ENCODE measurements around the gene ATP6V1G1. TPM values are rescaled to one million over a fixed set of nuclear protein-coding genes. Genes with fewer than 3 reads are reported as not detected.

The ATP6V1G1 gene
- total RNA-seq, 2 experiments from 2014 or later, result 144 to 148 TPM

DNA sequence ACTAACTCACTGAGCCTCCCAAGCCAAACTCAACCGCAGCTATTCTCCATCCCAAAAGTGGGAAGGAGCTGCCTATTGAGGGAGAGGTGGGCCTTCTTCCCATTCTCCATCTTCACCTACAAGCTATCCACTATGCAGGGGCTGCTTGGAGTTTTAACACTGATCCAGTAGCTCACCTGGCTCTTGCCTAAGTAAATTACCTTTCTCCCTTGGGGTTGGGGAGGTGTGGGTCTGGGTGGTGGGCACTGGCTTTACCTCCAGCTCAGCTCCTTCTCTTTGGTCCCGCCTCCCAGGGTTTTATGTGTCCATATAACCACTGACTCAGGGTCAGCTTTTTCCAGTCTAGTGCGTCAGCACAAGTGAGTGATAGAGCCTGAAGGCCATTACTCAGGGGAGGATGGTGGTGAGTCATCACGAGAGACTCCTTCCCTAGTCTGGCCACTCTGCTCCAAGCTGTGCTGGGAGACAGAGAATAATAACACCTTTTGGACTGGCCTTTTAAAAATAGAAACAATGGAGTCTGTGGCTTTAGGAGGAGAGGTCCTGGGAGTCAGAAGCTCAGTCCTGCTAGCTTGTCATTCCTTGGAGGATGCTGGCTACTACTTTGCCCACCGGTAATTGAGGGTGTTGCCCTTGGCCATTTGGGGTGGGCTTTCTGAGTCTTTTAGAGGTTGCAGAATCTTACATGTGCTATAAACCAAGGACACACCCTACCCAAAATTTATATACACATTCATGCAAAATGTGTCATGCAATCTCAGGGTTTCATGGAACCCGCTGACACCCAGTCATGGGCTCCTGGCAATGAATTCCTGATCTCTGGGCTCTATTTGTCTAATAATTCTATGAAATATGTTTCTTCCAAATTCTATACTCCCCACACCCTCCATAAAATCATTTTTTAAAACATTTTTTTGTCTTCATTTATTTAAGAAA, 35.6 kb upstream of the ATP6V1G1 start:
- H3K4me3 Mint-ChIP-seq, result no peak overlapping the region
- ChIA-PET POLR2A (no interaction called here), CTCF (no interaction called here)
- no peak overlapping the region for H3K27ac Mint-ChIP-seq
- Histone ChIP-seq H3K4me3 (ENCODE audit: low read length) (no peak overlapping the region), H3K27me3 (ENCODE audit: control insufficient read depth in 1 of 2, insufficient read depth in 2 of 2, low read length in 2 of 2) (no peaks in the 10 kb centered on the region), H3K27ac (ENCODE audit: low read depth in 1 of 2, low read length in 2 of 2) (no peak overlapping the region), H3K9me3 (ENCODE audit: control insufficient read depth in 1 of 2, insufficient read depth in 1 of 2, low read length in 2 of 2) (peaks cover 0 to 7% of the 10 kb centered on the region in 2 experiments), H3K4me1 (ENCODE audit: insufficient read depth, low read length) (no peaks in the 10 kb centered on the region), H3K36me3 (ENCODE audit: insufficient read depth, low read length) (no peaks in the 10 kb centered on the region)
- H3K36me3 Mint-ChIP-seq (ENCODE audit: low read depth), result no peaks in the 10 kb centered on the region
- H3K27me3 Mint-ChIP-seq, result peaks cover 19% of the 10 kb centered on the region
- TF ChIP-seq, protein P1, sequence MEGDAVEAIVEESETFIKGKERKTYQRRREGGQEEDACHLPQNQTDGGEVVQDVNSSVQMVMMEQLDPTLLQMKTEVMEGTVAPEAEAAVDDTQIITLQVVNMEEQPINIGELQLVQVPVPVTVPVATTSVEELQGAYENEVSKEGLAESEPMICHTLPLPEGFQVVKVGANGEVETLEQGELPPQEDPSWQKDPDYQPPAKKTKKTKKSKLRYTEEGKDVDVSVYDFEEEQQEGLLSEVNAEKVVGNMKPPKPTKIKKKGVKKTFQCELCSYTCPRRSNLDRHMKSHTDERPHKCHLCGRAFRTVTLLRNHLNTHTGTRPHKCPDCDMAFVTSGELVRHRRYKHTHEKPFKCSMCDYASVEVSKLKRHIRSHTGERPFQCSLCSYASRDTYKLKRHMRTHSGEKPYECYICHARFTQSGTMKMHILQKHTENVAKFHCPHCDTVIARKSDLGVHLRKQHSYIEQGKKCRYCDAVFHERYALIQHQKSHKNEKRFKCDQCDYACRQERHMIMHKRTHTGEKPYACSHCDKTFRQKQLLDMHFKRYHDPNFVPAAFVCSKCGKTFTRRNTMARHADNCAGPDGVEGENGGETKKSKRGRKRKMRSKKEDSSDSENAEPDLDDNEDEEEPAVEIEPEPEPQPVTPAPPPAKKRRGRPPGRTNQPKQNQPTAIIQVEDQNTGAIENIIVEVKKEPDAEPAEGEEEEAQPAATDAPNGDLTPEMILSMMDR (IDR thresholded peaks at IDR 0.05), result no peak
- no peaks in the 10 kb centered on the region for H3K4me1 Mint-ChIP-seq (ENCODE audit: low read depth)
- ATAC-seq (ENCODE audit: poor library complexity) (no peak), DNase-seq (peak in 2 of 14 experiments; percentile 35 to 59)
- intact Hi-C loops (cut with DNase I, micrococcal nuclease), result no loop called here
- no peaks in the 10 kb centered on the region for H3K9me3 Mint-ChIP-seq

DNA sequence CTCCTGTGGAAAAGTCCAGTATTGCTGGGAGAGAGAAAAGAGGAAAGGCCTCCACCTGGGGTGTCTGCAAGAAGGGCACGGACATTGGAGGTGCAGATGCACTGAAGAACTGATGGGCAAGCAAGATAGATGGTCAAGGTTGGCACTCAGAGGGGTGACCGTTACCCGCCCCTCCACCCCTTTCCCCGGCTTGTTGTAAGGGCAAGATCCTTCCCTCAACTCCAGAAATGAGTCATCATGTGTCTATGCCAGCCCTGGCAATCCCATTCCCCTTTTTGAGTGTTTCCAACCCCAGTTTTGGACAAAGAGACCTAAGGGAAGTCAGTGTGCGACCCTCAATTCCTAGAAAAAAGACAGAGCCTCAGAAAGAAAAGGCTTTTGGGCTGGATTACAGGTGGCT, 34.9 kb upstream of the ATP6V1G1 start:
- H3K4me1 ChIP-seq (ENCODE audit: insufficient read depth, low read length), result no peaks in the 10 kb centered on the region
- H3K9me3 Mint-ChIP-seq, result no peaks in the 10 kb centered on the region
- H3K27me3 Mint-ChIP-seq, result peaks cover 19% of the 10 kb centered on the region
- no peak for DNase-seq
- H3K36me3 Mint-ChIP-seq (ENCODE audit: low read depth), result no peaks in the 10 kb centered on the region
- intact Hi-C loops (cut with DNase I, micrococcal nuclease), result no loop called here
- TF ChIP-seq, protein P1 (IDR thresholded peaks at IDR 0.05), result no peak
- H3K4me3 Mint-ChIP-seq, result no peak overlapping the region
- no peaks in the 10 kb centered on the region for H3K36me3 ChIP-seq (ENCODE audit: insufficient read depth, low read length)
- no peak overlapping the region for H3K27ac ChIP-seq (ENCODE audit: low read depth in 1 of 2, low read length in 2 of 2)
- H3K27me3 ChIP-seq (ENCODE audit: control insufficient read depth in 1 of 2, insufficient read depth in 2 of 2, low read length in 2 of 2), result no peaks in the 10 kb centered on the region
- H3K4me3 ChIP-seq (ENCODE audit: low read length), result no peak overlapping the region
- no peak overlapping the region for H3K27ac Mint-ChIP-seq
- no peak for ATAC-seq (ENCODE audit: poor library complexity)
- H3K4me1 Mint-ChIP-seq (ENCODE audit: low read depth), result no peaks in the 10 kb centered on the region
- ChIA-PET CTCF (interaction anchor here (0.7 kb wide), 1 partner anchor 13 kb away, joined by 3 read pairs; no protein-coding TSS in a partner anchor), POLR2A (no interaction called here)
- peaks cover 0 to 12% of the 10 kb centered on the region in 2 experiments for H3K9me3 ChIP-seq (ENCODE audit: control insufficient read depth in 1 of 2, insufficient read depth in 1 of 2, low read length in 2 of 2)

DNA sequence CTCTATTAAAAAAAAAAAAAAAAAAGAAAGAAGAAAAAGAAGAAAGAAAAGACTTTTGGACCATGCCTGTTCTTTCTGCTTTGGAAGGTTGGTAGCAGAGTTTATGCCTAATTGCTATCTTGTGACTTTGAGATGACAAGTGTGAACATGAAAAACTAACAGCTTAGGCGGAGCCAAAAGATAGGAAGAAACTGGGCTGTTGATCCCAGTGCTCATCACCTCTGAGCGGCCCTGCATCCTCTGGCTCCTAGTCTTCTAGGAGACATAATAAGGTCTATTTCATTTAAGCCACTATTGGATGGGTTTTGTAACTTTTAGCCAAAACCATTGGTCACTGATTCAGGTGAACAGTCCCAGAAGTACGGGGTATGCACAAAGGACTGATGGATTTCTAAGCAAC, 34.4 kb upstream of the ATP6V1G1 start:
- CTCF ChIA-PET, result interaction anchor here (0.7 kb wide), 1 partner anchor 13 kb away, joined by 3 read pairs; no protein-coding TSS in a partner anchor
- peaks cover 18% of the 10 kb centered on the region for H3K27me3 Mint-ChIP-seq

More for the DNA sequence above, 34.4 kb upstream of the ATP6V1G1 start:
- no peak overlapping the region for H3K4me3 Mint-ChIP-seq
- H3K27ac Mint-ChIP-seq, result no peak overlapping the region
- POLR2A ChIA-PET, result no interaction called here
- Histone ChIP-seq H3K9me3 (ENCODE audit: control insufficient read depth in 1 of 2, insufficient read depth in 1 of 2, low read length in 2 of 2) (peaks cover 0 to 8% of the 10 kb centered on the region in 2 experiments), H3K4me1 (ENCODE audit: insufficient read depth, low read length) (no peaks in the 10 kb centered on the region), H3K27me3 (ENCODE audit: control insufficient read depth in 1 of 2, insufficient read depth in 2 of 2, low read length in 2 of 2) (no peaks in the 10 kb centered on the region), H3K36me3 (ENCODE audit: insufficient read depth, low read length) (no peaks in the 10 kb centered on the region), H3K4me3 (ENCODE audit: low read length) (no peak overlapping the region), H3K27ac (ENCODE audit: low read depth in 1 of 2, low read length in 2 of 2) (no peak overlapping the region)
- intact Hi-C loops (cut with DNase I, micrococcal nuclease), result no loop called here
- H3K36me3 Mint-ChIP-seq (ENCODE audit: low read depth), result no peaks in the 10 kb centered on the region
- no peaks in the 10 kb centered on the region for H3K9me3 Mint-ChIP-seq
- TF ChIP-seq, protein P1 (IDR thresholded peaks at IDR 0.05), result no peak
- no peak for DNase-seq
- ATAC-seq (ENCODE audit: poor library complexity), result no peak
- H3K4me1 Mint-ChIP-seq (ENCODE audit: low read depth), result no peaks in the 10 kb centered on the region

All from CD4-positive, alpha-beta T cell (primary cell).